SJCRH30 (cell line): ENCODE measurements around the gene ELAVL3. TPM values are rescaled to one million over a fixed set of nuclear protein-coding genes. Genes with fewer than 3 reads are reported as not detected.
A peak's percentile ranks its signal among the peaks of the same experiment; 100 is the strongest.
"Not testable (repeated sequence)": the region's sequence is repeated elsewhere in the genome, so short reads cannot be mapped to it uniquely, and the experiment has no call there.

Source experiments
- DNase-seq, 2 experiments: peaks; one replicate each; pipeline ENCODE4 v3.0.0-alpha.2; 2015 to 2020
- H3K27ac ChIP-seq: fragments of 250-450 bp; sonication (Bioruptor Pico); 2 replicates; pipeline ENCODE4 v1.5.1; 2020; ENCODE audit warnings: mild to moderate bottlenecking, moderate library complexity
- H3K27me3 ChIP-seq: fragments of 250-450 bp; sonication (Bioruptor Pico); 2 replicates; pipeline ENCODE4 v1.5.1; 2020; ENCODE audit warnings: mild to moderate bottlenecking, moderate library complexity
- H3K36me3 ChIP-seq: fragments of 250-450 bp; sonication (Bioruptor Pico); 2 replicates; pipeline ENCODE4 v1.5.1; 2020; ENCODE audit warnings: mild to moderate bottlenecking, moderate library complexity
- H3K4me1 ChIP-seq: fragments of 250-450 bp; sonication (Bioruptor Pico); 2 replicates; pipeline ENCODE4 v1.5.1; 2020; ENCODE audit warnings: mild to moderate bottlenecking, moderate library complexity
- H3K4me3 ChIP-seq: fragments of 250-450 bp; sonication (Bioruptor Pico); 2 replicates; pipeline ENCODE4 v1.5.1; 2020; ENCODE audit warnings: mild to moderate bottlenecking, moderate library complexity
- H3K9me3 ChIP-seq: fragments of 250-450 bp; sonication (Bioruptor Pico); replicated peaks from 2 replicates; pipeline ENCODE4 v1.5.1; 2020; ENCODE audit warnings: mild to moderate bottlenecking, moderate library complexity
- total RNA-seq: library from RNA; depleted of rRNA; stranded (reverse); fragments of >200 nt; shearing (Covaris generic); gene quantifications from 2 replicates; pipeline ENCODE4 v1.2.3, GENCODE V29; 2014

Gene ELAVL3
- total RNA-seq, 1 experiment from 2014 or later, result not detected

DNA sequence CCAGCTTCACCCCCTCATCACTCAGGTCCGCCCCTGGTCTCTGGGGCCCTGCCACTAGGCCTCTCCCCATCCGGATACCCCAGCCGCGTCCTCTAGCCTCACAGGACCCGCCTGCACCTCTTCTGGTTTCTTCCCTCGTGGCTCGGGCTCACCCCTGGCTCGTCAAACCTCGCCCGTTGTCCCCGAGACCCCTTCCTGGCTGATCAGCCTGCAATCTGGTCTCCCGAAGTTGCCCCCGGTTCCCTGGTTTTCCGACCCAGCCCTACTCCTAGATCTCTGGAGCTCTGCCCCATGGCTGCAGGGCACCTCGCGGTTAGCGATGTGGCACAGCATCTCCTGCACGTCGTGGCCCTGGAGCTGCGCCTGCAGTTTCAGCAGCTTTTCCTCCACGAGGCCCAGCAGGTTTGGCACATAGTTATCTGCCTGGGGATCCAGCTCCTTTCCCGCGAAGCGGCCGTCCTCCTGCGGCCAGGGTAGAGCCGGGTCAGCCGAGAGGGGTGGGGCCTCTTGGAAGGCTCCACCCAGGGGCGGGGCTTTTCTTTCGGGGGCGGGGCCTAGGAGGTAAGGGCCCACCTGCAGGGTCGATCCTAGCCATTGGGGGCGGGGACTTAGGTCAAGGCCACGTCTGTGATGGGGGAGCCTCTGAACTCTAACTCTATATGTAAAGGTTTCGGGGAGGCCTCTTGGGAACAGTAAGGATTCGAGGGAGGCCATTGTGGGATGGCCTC lies 59.3 kb downstream of the ELAVL3 start:
- Histone ChIP-seq H3K36me3 (no peaks in the 10 kb centered on the region), H3K4me3 (no peak overlapping the region), H3K27ac (no peak overlapping the region), H3K4me1 (no peaks in the 10 kb centered on the region), H3K27me3 (0 out of 2 replicates have a peak, but pooled peaks cover 2% of the 10 kb centered on the region), H3K9me3 (no peaks in the 10 kb centered on the region)
- DNase-seq, result no peak

DNA sequence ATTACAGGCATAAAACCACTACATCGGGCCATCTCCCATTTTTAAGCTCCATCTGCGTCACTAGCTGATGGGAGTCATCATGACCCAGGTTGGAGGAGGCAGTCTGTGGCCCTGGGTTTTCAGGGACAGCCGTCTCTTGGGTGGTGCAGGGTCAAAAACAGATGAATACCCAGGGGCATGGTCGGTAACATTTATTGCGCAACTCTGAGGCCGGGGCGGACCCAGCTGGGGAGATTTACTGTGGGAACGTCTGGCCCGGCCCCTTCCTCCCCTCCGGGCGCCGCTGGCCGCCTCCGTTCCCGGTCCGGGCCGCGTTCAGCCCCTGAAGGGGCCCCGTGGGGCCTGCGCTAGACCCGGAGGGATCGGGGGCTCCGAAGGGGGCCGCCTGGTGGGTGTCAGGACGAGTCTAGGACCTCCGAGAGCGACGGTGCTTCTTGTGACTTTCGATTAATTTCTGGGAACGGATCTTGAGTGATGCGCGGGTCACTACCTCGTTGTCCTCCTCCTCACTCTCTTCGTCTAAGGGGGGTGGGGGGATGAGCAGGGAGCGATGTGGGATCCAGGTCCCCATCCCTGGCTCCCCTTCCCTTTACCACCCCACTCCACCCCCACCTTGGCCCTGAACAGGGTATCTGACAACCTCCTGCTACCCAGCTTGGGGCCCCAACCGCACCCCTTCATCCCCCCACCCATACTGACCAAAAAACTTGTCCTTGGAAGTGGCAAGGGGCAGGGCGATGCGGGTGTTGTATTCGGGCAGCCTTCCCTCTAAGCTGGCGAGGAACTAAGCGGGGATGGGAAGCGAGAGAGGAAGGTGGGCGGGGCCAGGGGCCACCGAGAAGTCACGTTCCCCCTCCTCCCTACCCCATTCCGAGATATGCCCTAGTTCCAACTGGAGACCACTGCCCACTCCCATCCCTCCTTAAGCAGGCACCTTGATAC lies 60.1 kb downstream of the ELAVL3 start:
- no peaks in the 10 kb centered on the region for H3K9me3 ChIP-seq
- H3K27ac ChIP-seq, result no peak overlapping the region
- H3K27me3 ChIP-seq, result 0 out of 2 replicates have a peak, but pooled peaks cover 2% of the 10 kb centered on the region
- peak in 1 of 2 experiments; percentile 32 for DNase-seq
- H3K4me3 ChIP-seq, result peak overlapping the region; percentile 42
- no peaks in the 10 kb centered on the region for H3K36me3 ChIP-seq
- H3K4me1 ChIP-seq, result no peaks in the 10 kb centered on the region

DNA sequence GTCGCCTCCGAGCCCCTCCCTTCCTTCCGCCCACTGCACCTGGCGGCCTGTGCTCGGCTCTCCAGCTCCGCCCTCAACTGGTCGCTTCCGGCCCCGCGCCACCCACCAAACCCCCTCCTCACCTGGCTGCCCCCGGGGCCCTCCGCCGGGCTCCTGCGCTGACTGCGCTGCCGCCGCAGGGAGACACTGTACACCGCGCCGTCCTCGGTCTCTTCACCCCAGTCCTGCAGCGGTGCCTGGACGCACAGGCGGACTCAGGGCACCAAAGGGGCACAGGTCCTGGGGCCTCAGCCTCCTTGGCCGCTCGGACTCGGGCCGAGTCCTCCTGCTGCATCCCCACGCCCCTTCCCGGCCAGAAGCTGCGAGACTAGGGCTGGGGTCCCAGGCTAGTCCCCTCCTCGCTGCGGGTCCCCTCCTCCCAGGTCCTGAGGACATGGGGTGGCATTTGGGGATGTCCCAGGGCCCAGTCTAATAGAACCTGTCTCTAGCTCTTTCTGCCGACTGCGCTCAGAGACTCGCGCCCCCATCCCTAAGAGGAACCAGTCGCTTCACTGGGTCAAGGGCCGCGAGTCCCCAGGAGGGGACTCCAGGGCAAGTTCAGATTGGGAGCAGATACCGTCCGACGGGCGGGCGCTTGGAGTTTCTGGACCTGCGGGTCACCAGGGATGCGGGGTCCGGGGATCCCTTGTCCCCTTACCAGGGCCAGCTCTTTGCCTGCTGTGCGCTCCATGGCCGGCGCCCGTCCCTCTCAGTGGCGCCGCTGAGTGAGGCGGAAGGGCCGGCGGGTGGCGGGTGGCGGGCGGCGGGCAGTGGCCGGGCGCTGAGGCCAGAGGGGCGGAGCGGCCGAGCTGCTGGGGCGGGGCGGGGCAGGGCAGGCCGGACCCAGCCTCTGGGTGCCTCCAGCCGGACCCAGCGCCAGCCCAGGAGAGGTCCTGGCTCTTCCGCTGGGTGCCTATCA lies 62.0 kb downstream of the ELAVL3 start, which contains the start of gene RGL3:
RGL3 (minus strand) TSS at position 766 of the 958 bp plus-strand sequence; CDS start at position 730, 36 bp downstream.
- Histone ChIP-seq H3K36me3 (no peaks in the 10 kb centered on the region), H3K4me1 (no peaks in the 10 kb centered on the region), H3K27ac (no peak within 1 kb of the TSS), H3K27me3 (0 out of 2 replicates have a peak, but pooled peaks cover 2% of the 10 kb centered on the region), H3K9me3 (no peaks in the 10 kb centered on the region), H3K4me3 (no peak within 1 kb of the TSS)
- no peak for DNase-seq

DNA sequence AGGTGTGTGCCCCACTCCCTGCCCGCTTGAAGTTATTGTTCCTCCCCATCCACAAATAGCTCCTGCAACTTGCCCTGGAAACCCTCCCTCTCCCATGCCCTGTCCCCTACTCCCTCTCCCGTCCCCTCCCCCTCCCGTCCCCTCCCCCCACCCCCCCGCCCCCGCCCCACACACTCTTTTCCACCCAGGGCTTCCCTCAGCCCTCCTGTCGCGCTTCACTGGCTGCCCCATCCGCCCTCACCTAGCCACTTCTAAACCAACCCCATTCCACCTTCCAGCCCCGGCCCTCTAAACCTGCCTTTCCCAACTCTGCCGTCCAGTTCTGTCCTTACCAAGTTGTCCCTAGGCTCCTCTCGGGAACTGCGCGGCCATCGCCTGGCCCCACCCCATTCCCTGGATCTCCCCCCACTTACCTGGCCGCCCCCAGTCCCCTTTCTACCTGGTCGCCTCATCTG lies 62.7 kb downstream of the ELAVL3 start:
- DNase-seq, result no peak

DNA sequence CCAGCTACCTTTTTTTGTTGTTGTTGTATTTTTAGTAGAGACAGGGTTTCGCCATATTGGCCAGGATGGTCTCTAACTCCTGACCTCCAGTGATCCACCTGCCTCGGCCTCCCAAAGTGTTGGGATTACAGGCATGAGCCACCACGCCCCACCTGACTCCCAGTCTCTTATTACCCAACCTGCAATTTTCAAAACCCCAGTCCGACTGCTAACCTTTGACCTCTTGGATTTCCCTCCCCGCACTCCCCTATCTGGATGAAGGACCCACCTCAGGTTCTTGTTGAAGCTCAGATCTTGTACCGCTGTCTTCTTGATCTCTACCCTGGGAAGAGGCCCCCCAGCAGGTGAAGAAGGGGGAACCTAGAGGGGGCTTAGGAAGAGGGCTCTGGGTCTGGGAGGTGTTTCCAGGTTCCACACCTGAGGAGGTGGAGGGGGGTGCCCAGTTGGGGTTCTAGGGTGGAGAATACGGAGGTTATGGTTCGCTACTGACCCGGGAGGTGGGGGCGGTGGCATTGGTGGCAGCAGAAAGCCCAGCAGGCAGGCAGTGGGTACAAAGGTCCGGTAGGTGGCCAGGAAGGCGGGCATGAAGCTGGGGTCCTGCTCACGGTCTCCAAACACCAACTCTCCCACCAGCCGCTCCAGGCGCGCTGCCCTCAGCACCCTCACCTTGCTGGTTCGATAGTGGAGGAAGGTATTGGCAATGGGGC lies 64.3 kb downstream of the ELAVL3 start:
- Histone ChIP-seq H3K4me3 (no peak overlapping the region), H3K9me3 (no peaks in the 10 kb centered on the region), H3K27ac (no peak overlapping the region), H3K27me3 (0 out of 2 replicates have a peak, but pooled peaks cover 2% of the 10 kb centered on the region), H3K36me3 (no peaks in the 10 kb centered on the region), H3K4me1 (no peaks in the 10 kb centered on the region)
- DNase-seq, result no peak

More for the DNA sequence above, 62.7 kb downstream of the ELAVL3 start:
- no peaks in the 10 kb centered on the region for H3K9me3 ChIP-seq
- no peaks in the 10 kb centered on the region for H3K36me3 ChIP-seq
- no peak overlapping the region for H3K27ac ChIP-seq
- H3K4me3 ChIP-seq, result no peak overlapping the region
- 0 out of 2 replicates have a peak, but pooled peaks cover 2% of the 10 kb centered on the region for H3K27me3 ChIP-seq
- H3K4me1 ChIP-seq, result no peaks in the 10 kb centered on the region

DNA sequence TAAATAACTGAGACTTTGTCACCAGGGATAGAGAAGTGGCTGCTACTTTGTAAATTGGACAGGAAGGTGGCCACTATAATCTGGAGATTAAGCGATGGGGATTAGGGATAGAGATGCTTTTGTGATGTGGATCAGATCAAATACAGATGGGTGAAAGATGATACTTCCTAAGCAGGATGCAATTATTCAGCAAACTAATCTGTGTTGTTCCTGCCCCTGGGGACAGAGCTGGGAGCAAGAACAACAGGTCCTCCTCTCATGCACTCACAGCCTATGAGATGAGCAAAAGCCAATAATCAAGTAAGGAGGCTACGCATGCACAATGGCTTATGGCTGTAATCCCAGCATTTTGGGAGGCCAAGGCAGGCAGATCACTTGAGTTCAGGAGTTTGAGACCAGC lies 66.3 kb downstream of the ELAVL3 start:
- no peak overlapping the region for H3K4me3 ChIP-seq
- no peaks in the 10 kb centered on the region for H3K9me3 ChIP-seq
- 0 out of 2 replicates have a peak, but pooled peaks cover under 1% of the 10 kb centered on the region for H3K27me3 ChIP-seq
- peak in 1 of 2 experiments; percentile 37 for DNase-seq
- H3K4me1 ChIP-seq, result no peaks in the 10 kb centered on the region
- H3K27ac ChIP-seq, result no peak overlapping the region
- H3K36me3 ChIP-seq, result no peaks in the 10 kb centered on the region

DNA sequence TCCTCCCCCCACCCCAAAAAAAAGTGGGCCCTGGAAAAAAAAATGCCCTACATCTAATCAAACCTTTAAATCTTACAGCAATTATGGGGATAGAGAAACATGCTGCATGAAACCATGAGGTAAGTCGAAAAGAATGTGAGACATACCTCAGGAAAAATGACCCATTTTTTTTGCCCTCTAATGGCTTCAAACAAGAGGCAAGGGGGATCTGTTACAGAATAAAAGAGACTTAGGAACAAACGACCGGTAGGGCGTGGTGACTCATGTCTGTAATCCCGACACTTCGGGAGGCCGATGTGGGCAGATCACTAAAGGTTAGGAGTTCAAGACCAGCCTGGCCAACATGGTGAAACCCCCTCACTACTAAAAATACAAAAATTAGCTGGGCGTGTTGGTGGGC lies 70.2 kb downstream of the ELAVL3 start:
- Histone ChIP-seq H3K27me3 (no peaks in the 10 kb centered on the region), H3K9me3 (no peaks in the 10 kb centered on the region), H3K27ac (no peak overlapping the region), H3K36me3 (no peaks in the 10 kb centered on the region), H3K4me1 (no peaks in the 10 kb centered on the region), H3K4me3 (no peak overlapping the region)
- DNase-seq, result peak; percentile 37 to 41

DNA sequence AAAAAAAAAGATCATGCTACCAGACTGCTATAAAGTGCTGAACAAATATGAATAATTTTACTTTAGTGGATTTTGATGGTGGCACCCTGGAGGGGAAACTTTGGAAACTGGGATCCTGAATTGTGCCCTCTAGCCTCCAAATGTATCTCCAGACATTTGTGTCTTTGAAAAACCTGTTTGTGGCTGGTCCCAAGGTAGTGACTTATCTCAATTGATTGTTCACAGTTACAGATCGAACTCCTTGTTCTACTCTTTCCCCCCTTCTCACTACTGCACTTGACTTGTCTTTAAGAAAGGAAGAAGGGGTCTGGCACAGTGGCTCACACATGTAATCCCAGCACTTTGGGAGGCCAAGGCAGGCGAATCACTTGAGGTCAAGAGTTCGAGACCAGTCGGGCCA lies 72.3 kb downstream of the ELAVL3 start:
- H3K9me3 ChIP-seq, result no peaks in the 10 kb centered on the region
- no peak overlapping the region for H3K4me3 ChIP-seq
- no peak for DNase-seq
- H3K27me3 ChIP-seq, result no peaks in the 10 kb centered on the region
- no peak overlapping the region for H3K27ac ChIP-seq
- H3K36me3 ChIP-seq, result no peaks in the 10 kb centered on the region
- no peaks in the 10 kb centered on the region for H3K4me1 ChIP-seq

DNA sequence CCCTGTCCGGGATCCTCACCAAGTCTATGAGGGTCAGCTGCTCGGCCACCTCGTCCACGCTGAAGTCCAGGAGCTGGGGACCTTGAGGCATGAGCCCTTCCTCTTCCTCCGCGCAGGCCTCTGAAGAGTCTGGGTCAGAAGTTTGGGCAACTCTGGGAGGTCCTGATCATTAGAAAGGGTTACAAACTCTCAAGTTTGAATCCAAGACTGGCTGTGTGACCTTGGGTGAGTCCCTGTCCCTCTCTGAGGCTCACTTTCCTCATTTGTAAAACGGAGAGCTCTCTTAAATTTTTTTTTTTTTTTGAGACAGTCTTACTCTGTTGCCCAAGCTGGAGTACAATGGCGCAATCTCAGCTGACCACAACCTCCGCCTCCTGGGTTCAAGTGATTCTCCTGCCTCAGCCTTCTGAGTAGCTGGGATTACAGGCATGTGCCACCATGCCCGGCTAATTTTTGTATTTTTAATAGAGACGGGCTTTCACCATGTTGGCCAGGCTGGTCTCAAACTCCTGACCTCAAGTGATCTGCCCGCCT lies 74.1 kb downstream of the ELAVL3 start:
- not testable (repeated sequence) for H3K9me3 ChIP-seq, H3K4me3 ChIP-seq, H3K27me3 ChIP-seq, DNase-seq, H3K36me3 ChIP-seq, H3K4me1 ChIP-seq, H3K27ac ChIP-seq

DNA sequence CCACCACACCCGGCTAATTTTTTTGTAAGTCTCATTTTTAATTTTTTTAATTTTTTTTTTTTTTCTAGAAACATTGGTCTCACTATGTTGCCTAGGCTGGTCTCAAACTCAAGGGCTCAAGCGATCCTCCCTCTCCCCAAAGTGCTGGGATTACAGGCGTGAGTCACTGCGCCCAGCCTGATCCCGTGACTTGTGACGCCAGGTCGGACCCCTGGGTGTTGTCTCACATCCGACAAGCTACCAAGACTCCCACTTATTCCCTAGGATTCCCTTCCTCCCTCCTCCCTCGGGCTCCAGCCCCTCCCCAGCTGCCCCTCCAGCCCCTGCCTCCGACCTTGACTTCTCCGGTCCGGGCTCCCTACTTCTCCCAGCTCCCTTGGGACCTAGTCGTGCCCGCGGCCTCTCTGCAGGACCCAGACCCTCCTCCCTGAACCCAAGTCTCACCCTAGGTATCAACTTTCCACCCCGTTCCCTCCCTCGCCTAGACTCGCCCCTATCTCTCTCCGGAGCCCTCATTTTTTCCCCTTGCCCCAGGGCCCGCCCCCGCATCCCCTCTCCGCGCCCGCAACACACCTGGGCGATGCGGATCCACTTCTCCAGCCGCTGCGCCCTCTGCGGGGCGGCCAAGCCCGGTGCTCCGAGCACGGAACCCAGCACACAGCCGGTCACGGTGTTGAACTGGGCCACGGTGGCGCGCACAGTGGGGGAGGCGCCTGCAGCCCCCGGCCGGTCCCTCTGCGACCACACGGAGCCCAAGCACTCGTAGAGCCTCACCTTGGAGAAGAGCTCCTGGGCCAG lies 74.8 kb downstream of the ELAVL3 start:
- H3K4me1 ChIP-seq, result no peaks in the 10 kb centered on the region
- no peaks in the 10 kb centered on the region for H3K9me3 ChIP-seq
- H3K27me3 ChIP-seq, result no peaks in the 10 kb centered on the region
- no peaks in the 10 kb centered on the region for H3K36me3 ChIP-seq
- no peak overlapping the region for H3K4me3 ChIP-seq
- H3K27ac ChIP-seq, result no peak overlapping the region
- no peak for DNase-seq

DNA sequence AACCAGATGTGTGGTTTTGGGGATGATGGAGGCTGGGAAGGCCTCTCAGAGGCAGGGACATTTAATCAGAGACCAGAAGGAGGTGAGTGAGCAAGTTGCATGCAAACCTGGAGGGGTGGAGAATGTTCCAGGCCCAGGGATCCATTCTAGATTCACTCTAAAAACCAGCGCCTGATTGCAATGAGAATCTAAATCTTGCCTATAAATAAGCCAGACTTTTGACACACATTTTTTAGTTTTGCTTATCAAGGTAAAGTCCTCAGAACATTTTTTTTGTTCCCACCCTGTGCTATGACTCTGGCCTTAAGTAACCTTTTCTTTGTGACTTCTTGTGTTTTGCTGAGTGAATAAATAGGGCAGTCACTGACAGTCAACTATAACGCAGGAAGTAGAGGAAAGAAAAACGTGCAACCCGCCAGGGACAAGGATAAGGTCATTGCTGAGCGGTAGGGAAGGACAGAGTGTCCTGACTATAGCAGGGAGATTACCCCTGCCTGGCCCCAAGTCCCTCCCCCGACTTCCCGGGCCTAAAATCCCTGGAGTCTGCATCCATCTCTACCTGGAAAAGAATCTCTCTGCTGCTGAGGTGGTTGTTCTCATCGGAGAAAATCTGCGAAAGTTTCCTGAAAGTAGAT lies 76.1 kb downstream of the ELAVL3 start:
- Histone ChIP-seq H3K4me1 (no peaks in the 10 kb centered on the region), H3K27me3 (no peaks in the 10 kb centered on the region), H3K36me3 (no peaks in the 10 kb centered on the region), H3K4me3 (no peak overlapping the region), H3K27ac (no peak overlapping the region), H3K9me3 (no peaks in the 10 kb centered on the region)
- no peak for DNase-seq

DNA sequence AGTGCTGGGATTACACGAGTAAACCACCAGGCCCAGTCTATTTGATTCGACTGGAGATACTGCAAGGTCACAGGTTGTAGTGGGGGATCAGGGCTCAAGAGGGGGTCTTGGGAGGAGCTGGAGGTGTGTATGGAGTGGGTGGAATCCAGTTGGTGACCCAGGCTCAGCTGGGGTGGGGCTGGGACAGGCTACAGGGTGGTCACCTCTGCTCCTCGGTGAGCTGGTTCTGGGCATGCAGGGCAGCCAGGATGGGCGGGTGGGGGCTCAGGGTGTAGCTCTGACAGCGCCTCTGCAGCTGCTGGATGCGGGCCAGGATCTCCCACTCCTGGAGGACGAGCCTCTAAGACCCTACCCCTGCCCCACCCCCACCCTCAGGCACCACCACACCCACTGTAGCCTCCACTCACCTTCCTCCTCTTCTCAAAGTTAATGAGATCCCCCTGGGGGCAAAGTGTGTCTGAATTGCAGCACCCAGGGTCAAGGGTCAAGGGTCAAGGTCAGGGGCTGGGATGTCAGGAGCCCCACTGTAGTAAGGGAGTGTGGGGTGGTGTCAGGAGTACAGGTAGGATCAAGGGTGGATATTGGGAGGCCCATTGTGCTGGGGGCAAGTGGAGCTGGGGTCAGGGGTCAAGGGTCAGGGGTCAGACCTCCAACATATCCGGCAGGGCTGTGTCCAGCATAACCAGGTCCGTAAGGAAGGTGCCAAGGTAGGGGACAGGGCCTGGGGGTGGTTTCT lies 78.9 kb downstream of the ELAVL3 start:
- H3K36me3 ChIP-seq, result no peaks in the 10 kb centered on the region
- H3K27ac ChIP-seq, result no peak overlapping the region
- H3K27me3 ChIP-seq, result no peaks in the 10 kb centered on the region
- no peak overlapping the region for H3K4me3 ChIP-seq
- no peaks in the 10 kb centered on the region for H3K4me1 ChIP-seq
- H3K9me3 ChIP-seq, result no peaks in the 10 kb centered on the region
- no peak for DNase-seq
